MCF 10A (cell line): ENCODE data around the gene SNAPIN. TPM values are rescaled to one million over a fixed set of nuclear protein-coding genes. Genes with fewer than 3 reads are reported as not detected.

ENCODE experiments used
- BruUV-seq: library from RNA; stranded (reverse); fragments of 400-500 nt; replicated peaks from 2 replicates; lab custom pipeline; 2021; lab: Mats Ljungman, UMichigan
- CTCF ChIA-PET: fragments of 300-600 bp; sonication (Branson Sonifier 250); formaldehyde crosslinking; extraction: SDS; loops from one replicate; lab custom pipeline; 2021; ENCODE audit warnings: antibody characterized with exemption, inconsistent platforms; lab: Yijun Ruan, JAX
- POLR2A ChIA-PET: fragments of 300-600, 350-650 bp; sonication (Branson Sonifier 250); formaldehyde crosslinking; extraction: SDS; loops from one replicate; lab custom pipeline; 2020; ENCODE audit warnings: antibody characterized with exemption, inconsistent platforms; lab: Yijun Ruan, JAX
- DNase-seq: peaks from one replicate; pipeline ENCODE4 v3.0.0-alpha.2; 2018; ENCODE audit not compliant: unreplicated experiment
- H3K27ac Mint-ChIP-seq: one replicate; pipeline ENCODE4 v1.8.0; 2022; ENCODE audit warnings: mild to moderate bottlenecking, low read depth, mixed read lengths; ENCODE audit not compliant: unreplicated experiment
- H3K27me3 Mint-ChIP-seq: one replicate; pipeline ENCODE4 v1.8.0; 2022; ENCODE audit warnings: mixed read lengths; ENCODE audit not compliant: insufficient read depth, unreplicated experiment
- H3K36me3 Mint-ChIP-seq: one replicate; pipeline ENCODE4 v1.8.0; 2022; ENCODE audit warnings: mild to moderate bottlenecking, moderate library complexity, mixed read lengths; ENCODE audit not compliant: insufficient read depth, unreplicated experiment
- H3K4me1 Mint-ChIP-seq: one replicate; pipeline ENCODE4 v1.8.0; 2022; ENCODE audit warnings: mixed read lengths; ENCODE audit not compliant: insufficient read depth, unreplicated experiment
- H3K4me3 Mint-ChIP-seq: one replicate; pipeline ENCODE4 v1.8.0; 2022; ENCODE audit warnings: mild to moderate bottlenecking, moderate library complexity, mixed read lengths; ENCODE audit not compliant: unreplicated experiment
- H3K9me3 Mint-ChIP-seq: one replicate; pipeline ENCODE4 v1.8.0; 2022; ENCODE audit warnings: mixed read lengths; ENCODE audit not compliant: unreplicated experiment
- CTCF ChIP-seq: fragments of 200-600 bp; IDR thresholded peaks from one replicate; pipeline ENCODE4 v1.8.0; 2022; ENCODE audit warnings: antibody characterized with exemption, mild to moderate bottlenecking; ENCODE audit not compliant: unreplicated experiment
- intact Hi-C: fragments of 100-400 bp; cut with micrococcal nuclease; formaldehyde crosslinking; loops from 2 replicates; pipeline ENCODE4 v1.14.1; 2022
- total RNA-seq: library from RNA; stranded (reverse); gene quantifications from 2 replicates; pipeline ENCODE4 v1.2.3, GENCODE V29; 2022

SNAPIN gene
- total RNA-seq, 1 experiment from 2014 or later = 63.7 TPM

DNA sequence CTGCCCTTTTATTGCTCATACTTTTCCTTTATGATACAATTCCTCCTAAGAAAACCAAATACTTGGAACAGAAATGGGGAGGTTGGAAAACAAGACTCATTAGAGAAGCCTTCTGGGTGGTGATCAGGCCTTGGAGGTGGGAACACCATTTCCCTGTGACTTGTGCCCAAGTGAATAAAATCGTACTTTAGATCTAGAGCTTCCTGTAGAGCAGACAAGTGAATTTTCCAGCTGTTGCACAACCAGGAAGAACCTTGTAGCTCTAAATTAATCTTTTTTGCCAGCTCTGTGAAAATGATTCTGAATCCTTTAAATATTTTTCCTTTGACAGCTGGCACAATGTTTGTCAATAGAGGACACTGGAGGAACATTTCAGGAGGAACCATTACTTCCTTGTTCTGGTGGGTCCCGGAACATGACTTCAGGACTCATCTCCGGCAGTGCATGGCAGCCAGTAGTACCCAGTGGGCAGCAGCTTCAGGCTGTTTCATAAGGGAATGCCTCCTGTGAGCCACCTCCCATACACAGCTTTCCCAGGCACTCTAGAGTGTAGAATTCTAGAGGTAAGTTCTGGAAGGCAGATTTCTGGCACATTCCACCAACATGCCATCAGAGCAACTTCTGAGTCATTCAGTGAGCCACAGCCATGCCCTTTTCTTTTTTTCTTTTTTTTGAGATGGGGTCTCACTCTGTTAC, 5.5 kb upstream of the SNAPIN start:
- peak overlapping the region; percentile 85 for H3K27ac Mint-ChIP-seq
- CTCF ChIA-PET = interaction anchor here (0.6 to 2.4 kb wide), 8 partner anchors 9 to 375 kb away, joined by 3 to 16 read pairs (median 3); partner anchors contain the start of gene S100A6
- H3K9me3 Mint-ChIP-seq = no peaks in the 10 kb centered on the region

GRCh38 chr1:153655333-153655732, 3.2 kb upstream of the SNAPIN start:
- Mint-ChIP-seq H3K27me3 (no peaks in the 10 kb centered on the region), H3K27ac (no peak overlapping the region), H3K4me1 (peaks cover 13% of the 10 kb centered on the region), H3K36me3 (no peaks in the 10 kb centered on the region), H3K4me3 (no peak overlapping the region), H3K9me3 (no peaks in the 10 kb centered on the region)
- BruUV-seq = no TSS peak
- TF ChIP-seq CTCF = no peak
- ChIA-PET POLR2A (interaction anchor here (0.5 to 46.1 kb wide), 6 partner anchors 12 to 339 kb away, joined by 3 to 1272 read pairs (median 3); partner anchors contain the start of genes CHTOP, S100A1, S100A13 and S100A14), CTCF (interaction anchor here (0.6 to 1.0 kb wide), 4 partner anchors 111 to 312 kb away, joined by 3 to 5 read pairs (median 4); partner anchors contain the start of gene GATAD2B)
- DNase-seq = no peak
- intact Hi-C loops = no loop called here

More for the DNA sequence above, 5.5 kb upstream of the SNAPIN start:
- no TSS peak for BruUV-seq
- peak overlapping the region; percentile 28 for H3K4me3 Mint-ChIP-seq
- no peak for TF ChIP-seq CTCF
- peaks cover 9% of the 10 kb centered on the region for H3K36me3 Mint-ChIP-seq
- intact Hi-C loops = no loop called here
- no peaks in the 10 kb centered on the region for H3K27me3 Mint-ChIP-seq
- peak; percentile 56 for DNase-seq
- POLR2A ChIA-PET = interaction anchor here (0.6 to 46.1 kb wide), 12 partner anchors 9 to 175 kb away, joined by 3 to 1272 read pairs (median 9); partner anchors contain the start of genes CHTOP, ILF2, INTS3 and S100A1
- H3K4me1 Mint-ChIP-seq = peaks cover 8% of the 10 kb centered on the region

GRCh38 chr1:153659175-153659534, 652 bp downstream of the SNAPIN start:
- Mint-ChIP-seq H3K9me3 (no peaks in the 10 kb centered on the region), H3K4me1 (peaks cover 5% of the 10 kb centered on the region), H3K4me3 (peak overlapping the region; percentile 92), H3K27ac (peak overlapping the region; percentile 91), H3K36me3 (no peaks in the 10 kb centered on the region), H3K27me3 (no peaks in the 10 kb centered on the region)
- CTCF ChIA-PET = interaction anchor here (0.6 to 2.3 kb wide), 17 partner anchors 11 to 1719 kb away, joined by 3 to 18 read pairs (median 4); partner anchors contain the start of genes ILF2, S100A13 and S100A16
- BruUV-seq = no TSS peak
- no peak for DNase-seq
- intact Hi-C loops = loop anchor here (2.0 kb wide), 1 partner anchor 32 kb away; the partner anchor contains the start of gene S100A13
- POLR2A ChIA-PET = interaction anchor here (0.6 to 5.3 kb wide), 28 partner anchors 10 to 332 kb away, joined by 3 to 72 read pairs (median 6); partner anchors contain the start of genes CHTOP, GATAD2B, ILF2 and INTS3
- TF ChIP-seq CTCF = no peak

DNA sequence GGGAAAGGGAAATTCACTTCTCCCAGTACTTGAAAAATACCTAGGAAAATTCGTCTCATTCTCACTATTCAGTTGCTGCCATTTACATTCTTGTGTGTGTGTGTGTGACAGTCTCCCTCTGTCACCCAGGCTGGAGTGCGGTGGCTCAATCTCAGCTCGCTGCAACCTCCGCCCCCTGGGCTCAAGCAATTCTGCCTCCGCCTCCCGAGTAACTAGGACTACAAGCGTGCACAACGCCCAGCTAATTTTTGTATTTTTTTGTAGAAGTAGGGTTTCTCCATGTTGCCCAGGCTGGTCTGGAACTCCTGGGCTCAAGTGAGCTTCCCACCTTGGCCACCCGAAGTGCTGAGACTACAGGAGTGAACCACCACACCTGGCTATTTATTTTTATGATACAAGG, 1.2 kb downstream of the SNAPIN start:
- H3K27me3 Mint-ChIP-seq = no peaks in the 10 kb centered on the region
- ChIA-PET POLR2A (interaction anchor here (0.6 to 5.3 kb wide), 25 partner anchors 10 to 331 kb away, joined by 3 to 72 read pairs (median 6); partner anchors contain the start of genes CHTOP, GATAD2B, ILF2 and INTS3), CTCF (interaction anchor here (0.6 to 2.3 kb wide), 15 partner anchors 10 to 321 kb away, joined by 3 to 18 read pairs (median 6); partner anchors contain the start of genes ILF2 and S100A16)
- no peaks in the 10 kb centered on the region for H3K9me3 Mint-ChIP-seq
- H3K4me1 Mint-ChIP-seq = peaks cover 5% of the 10 kb centered on the region
- H3K36me3 Mint-ChIP-seq = no peaks in the 10 kb centered on the region
- peak overlapping the region; percentile 92 for H3K4me3 Mint-ChIP-seq
- H3K27ac Mint-ChIP-seq = peak overlapping the region; percentile 91
- intact Hi-C loops = loop anchor here (2.0 kb wide), 1 partner anchor 33 kb away; the partner anchor contains the start of gene S100A13
- no peak for TF ChIP-seq CTCF
- BruUV-seq = no TSS peak
- DNase-seq = no peak
